Measurements from ENCODE around the gene ITGBL1. TPM values are rescaled to one million over a fixed set of nuclear protein-coding genes. Genes with fewer than 3 reads are reported as not detected.

ITGBL1 gene
- total and polyA plus RNA-seq, 3 donors from 2014 or later, result 5.7 to 7.7 (median 5.8) TPM

- intact Hi-C loops (cut with DNase I; ENCODE audit: low total_unique reads), result no loop called here
- Histone ChIP-seq H3K27ac (no peak overlapping the region), H3K27me3 (no peaks in the 10 kb centered on the region), H3K36me3 (ENCODE audit: low read depth, missing control alignments) (no peaks in the 10 kb centered on the region), H3K4me1 (no peaks in the 10 kb centered on the region), H3K9me3 (no peaks in the 10 kb centered on the region), H3K4me3 (no peak overlapping the region)
- WGBS, 2 donors, result 68 to 92% methylated on average over 1 of the region's 1 CpG
- no peak for DNase-seq
- TF ChIP-seq POLR2A (IDR thresholded peaks at IDR 0.05), result no peak
- no peak for TF ChIP-seq CTCF (IDR thresholded peaks at IDR 0.05)
Observed at GRCh38 chr13:101708115-101708514, 255.6 kb downstream of the ITGBL1 start.

DNA sequence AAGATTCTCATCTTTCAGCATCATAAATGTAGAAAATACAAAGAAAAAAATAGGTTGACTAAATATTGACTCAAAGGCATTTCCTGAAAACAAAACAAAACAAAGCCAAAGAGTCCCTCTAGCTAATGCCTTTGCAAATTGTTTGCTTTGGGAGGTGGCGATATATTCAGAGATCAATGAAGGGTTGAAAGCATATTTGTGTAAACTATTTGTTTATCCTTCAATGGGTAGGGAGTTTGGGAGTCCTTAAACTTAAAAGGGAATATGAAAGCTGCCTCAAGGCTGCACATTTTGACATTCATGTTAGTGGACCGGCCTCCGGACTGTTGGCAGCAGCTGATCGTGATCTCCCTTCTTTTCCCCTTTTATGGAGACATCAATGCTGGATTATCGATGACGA, 257.5 kb downstream of the ITGBL1 start:
- Histone ChIP-seq H3K27ac (no peak overlapping the region), H3K4me3 (no peak overlapping the region), H3K36me3 (ENCODE audit: low read depth, missing control alignments) (no peaks in the 10 kb centered on the region), H3K4me1 (no peaks in the 10 kb centered on the region), H3K9me3 (no peaks in the 10 kb centered on the region), H3K27me3 (no peaks in the 10 kb centered on the region)
- DNase-seq, result no peak
- 93 to 95% methylated on average over 6 of the region's 6 CpGs for WGBS, 2 donors
- intact Hi-C loops (cut with DNase I; ENCODE audit: low total_unique reads), result no loop called here
- no peak for TF ChIP-seq POLR2A (IDR thresholded peaks at IDR 0.05)
- no peak for TF ChIP-seq CTCF (IDR thresholded peaks at IDR 0.05)

DNA sequence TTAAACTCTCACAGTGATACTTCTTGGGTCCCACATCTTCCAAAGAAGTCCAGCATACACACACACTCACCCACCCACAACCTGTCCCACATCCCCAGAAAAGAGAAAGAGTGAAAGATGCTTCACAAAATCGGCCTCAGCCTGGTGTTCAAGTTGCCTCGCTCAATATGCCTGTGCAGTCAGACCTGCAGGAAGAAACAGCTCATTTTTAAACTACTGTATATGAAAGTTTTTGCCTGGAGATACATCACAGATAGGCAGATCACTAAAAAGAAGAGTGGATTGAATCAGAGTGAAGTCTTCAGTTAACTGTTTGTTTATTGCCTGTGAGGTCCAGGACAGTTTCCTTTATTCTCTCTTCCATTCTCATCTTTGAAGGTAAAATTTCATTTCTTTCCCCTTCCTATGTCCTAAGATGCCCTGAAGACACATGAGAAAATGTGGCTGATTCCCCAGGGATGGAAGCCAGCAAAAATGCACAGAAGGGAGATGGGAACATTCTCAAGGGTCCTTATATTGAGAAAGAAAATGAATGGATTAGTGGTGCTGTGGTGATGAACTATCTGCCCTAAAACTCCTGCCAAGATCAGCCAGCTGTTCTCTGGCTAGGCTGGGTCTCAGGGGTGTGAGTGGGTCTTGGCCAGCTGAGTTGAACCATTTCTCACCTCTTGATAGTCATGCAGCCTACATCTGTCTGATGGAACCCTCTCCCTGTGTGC, 259.0 kb downstream of the ITGBL1 start:
- Histone ChIP-seq H3K27me3 (no peaks in the 10 kb centered on the region), H3K27ac (no peak overlapping the region), H3K36me3 (ENCODE audit: low read depth, missing control alignments) (no peaks in the 10 kb centered on the region), H3K4me3 (no peak overlapping the region), H3K9me3 (no peaks in the 10 kb centered on the region), H3K4me1 (no peaks in the 10 kb centered on the region)
- TF ChIP-seq POLR2A (IDR thresholded peaks at IDR 0.05) (no peak), CTCF (IDR thresholded peaks at IDR 0.05) (no peak)
- intact Hi-C loops (cut with DNase I; ENCODE audit: low total_unique reads), result no loop called here
- no peak for DNase-seq
- 73 to 87% methylated on average over 2 of the region's 2 CpGs for WGBS, 2 donors

- H3K36me3 ChIP-seq (ENCODE audit: low read depth, missing control alignments), result no peaks in the 10 kb centered on the region
- 80 to 91% methylated on average over 2 of the region's 2 CpGs for WGBS, 2 donors
Observed at GRCh38 chr13:101712026-101712348, 259.5 kb downstream of the ITGBL1 start.

More at GRCh38 chr13:101712026-101712348, 259.5 kb downstream of the ITGBL1 start:
- DNase-seq, result no peak
- H3K4me1 ChIP-seq, result no peaks in the 10 kb centered on the region
- no peaks in the 10 kb centered on the region for H3K9me3 ChIP-seq
- intact Hi-C loops (cut with DNase I; ENCODE audit: low total_unique reads), result no loop called here
- no peak overlapping the region for H3K27ac ChIP-seq
- H3K27me3 ChIP-seq, result no peaks in the 10 kb centered on the region
- no peak overlapping the region for H3K4me3 ChIP-seq
- no peak for TF ChIP-seq POLR2A (IDR thresholded peaks at IDR 0.05)
- no peak for TF ChIP-seq CTCF (IDR thresholded peaks at IDR 0.05)

All from testis (tissue), 3 donors.